Endometrial microvascular endothelial cells (primary cell): ENCODE measurements around the gene PRRG2. TPM values are rescaled to one million over a fixed set of nuclear protein-coding genes. Genes with fewer than 3 reads are reported as not detected.

Source experiments
- in situ Hi-C: cut with HindIII; loops from 2 replicates; pipeline ENCODE4 v1.10.0; 2017; ENCODE audit warnings: low sequenced_read_pairs, low pct_unique_long_range_greater_than_20kb; ENCODE audit errors: inconsistent ontology term
- total RNA-seq: library from RNA; depleted of rRNA; stranded (reverse); fragments of >200 nt; gene quantifications from one replicate; pipeline ENCODE4 v1.2.3, GENCODE V29; 2015; ENCODE audit errors: inconsistent ontology term

The PRRG2 gene
- total RNA-seq, 1 donor from 2014 or later, result not detected

DNA sequence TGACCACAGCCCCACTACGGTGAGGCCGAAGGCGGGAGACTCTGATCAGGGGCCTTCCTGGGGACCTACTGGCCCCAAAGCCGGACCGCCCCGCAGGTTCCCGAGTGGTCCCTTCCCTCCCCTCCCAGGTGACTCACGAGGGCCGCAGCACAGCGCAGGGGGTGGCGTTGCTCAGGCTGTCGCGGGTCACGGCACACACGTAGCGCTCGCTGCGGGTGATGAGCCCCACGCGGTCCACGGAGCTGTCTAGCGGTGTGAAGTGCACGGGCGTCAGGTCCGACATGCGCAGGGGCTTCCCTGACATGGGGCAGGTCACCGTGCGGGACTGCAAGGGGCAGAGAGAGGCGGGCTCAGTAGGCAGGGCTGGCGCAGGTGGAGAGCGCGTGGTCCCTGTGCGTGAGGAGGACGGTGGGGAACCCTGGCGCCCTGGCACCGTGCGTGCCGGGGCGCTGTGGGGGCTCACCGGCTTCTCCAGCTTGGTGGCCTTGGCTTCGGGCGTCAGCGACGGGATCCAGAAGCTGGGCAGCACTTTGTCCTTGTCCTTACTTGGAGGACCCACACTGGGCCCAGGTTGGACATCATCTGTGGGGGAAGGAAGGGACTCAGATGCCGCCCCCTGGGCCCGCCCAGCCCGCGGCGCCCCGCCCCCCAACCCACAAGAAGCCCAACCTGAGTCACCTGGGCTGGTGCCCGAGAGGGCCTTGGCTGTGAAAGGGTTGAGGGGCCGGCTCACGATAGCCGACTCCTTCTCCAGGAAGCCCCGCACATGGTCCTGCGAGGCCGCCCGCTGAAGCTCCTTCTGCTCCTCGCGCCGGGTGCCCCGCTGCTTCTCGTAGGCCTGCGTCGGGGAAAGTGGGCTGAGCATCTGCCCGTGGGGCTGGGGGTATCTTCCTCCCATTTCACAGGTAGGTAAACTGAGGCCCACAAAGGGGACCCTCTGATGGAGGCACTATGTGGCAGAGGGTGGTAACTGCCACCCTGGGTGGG lies 24.4 kb upstream of the PRRG2 start:
- in situ Hi-C loops, result no loop called here

DNA sequence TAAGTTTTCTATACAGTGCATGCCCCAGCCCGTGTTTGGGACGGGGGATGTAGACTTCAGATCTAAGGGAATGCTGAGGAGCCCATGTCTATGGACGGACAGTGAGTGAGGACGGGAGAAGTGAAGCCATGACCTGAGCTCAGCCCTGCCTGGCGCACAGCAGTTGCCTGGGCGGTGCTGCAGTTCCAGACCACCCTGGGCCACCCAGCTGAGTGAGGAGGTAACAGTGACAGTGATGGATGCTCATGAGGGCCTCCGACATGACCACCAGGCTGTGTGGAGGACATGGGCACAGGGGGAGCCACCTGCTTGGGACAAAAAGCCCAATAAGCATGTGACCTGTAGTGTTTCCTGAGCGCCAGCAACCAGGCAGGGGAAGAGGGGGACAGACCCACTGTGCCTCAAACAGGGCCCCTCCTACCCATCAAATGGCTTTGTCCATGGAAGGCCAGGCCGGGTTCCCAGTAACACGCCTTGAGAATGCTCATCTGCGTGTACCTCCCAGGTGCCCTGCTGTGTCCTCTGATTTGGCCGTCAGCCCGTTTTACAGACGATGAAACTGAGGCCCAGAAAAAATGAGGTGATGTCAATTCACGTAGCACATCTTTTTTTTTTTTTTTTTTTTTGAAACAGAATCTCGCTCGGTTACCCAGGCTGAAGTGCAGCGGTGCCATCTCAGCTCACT lies 23.3 kb upstream of the PRRG2 start:
- in situ Hi-C loops, result no loop called here

DNA sequence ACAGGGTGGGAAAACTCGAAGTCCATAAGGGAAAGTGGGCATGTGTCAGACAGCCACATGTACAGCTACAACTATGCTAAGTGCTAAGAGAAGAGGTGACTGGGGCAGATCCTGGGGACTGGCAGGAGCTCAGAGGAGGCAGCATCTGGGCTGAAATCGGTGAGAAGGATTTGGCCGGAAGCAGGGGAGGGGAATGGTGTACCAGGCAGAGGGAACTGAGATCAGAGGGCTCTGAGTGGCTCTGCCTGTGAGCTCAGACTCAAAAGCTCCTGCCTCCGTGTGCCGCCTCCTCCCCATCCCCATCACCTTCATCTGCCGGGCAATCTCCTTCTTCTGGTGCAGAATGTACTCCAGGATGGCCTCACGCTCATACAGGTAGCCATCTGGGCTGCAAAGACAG lies 22.5 kb upstream of the PRRG2 start:
- in situ Hi-C loops, result no loop called here

DNA sequence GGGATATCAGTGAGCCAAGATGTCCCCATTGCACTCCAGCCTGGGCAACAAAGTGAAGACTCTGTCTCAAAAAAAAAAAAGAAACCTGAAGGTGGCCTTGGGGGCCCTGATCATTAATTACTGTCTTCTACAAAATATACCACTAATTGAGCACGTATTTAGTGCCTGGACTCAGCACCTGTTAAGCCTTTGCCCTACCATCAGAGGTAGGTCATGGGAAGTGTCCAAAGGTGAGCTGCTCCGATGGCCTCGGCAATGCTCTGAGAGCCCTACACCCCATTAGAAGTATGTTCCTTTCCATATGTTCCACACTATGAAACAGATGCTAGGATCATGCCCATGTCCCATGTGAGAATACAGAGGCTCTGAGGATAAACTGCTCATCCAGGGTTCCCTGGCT lies 21.7 kb upstream of the PRRG2 start:
- in situ Hi-C loops, result no loop called here

DNA sequence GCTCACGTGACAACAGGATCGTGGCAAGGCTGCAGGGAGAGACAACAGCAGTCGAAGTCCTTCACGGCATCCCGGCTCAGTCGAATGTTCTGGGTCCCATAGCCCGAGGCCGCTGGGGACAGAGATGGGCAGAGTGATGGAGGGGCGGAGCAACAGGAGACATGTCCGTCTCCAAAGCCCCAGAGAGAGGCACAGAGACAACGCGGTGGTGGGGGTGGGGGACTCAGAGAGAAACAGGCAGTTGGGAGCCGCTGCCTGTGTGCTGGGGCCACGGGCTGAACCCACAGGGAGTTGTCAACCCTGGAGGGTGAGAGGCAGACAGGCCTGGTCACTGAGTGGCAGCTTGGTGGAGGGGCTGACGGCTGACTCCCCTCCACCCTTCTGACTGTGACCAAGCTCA lies 21.2 kb upstream of the PRRG2 start:
- in situ Hi-C loops, result no loop called here

DNA sequence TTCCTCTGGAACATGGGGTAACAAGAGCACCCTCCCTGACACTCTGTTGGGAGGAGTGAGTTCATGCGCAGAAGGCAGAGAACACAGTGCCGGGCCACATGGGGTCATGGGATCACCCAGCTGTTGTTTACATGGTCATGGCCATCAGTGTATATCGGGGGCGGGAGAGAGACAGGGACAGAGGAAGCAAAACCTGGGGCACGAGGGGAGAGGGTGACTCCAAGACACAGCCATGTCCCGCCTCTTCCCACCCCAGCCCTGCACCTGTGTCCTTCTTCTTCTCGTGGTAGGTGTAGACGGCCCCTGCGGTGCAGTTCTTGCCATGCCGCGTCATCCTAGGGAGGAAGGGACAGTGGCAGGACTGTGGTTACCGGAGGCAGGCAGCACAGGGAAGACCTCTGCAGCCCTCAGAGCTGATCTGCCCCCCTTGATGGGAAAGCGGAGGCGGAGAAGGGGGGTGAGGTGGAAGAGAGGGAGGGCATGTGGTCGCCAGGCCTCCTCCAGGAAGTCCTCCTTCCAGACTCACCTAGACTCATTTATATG lies 20.7 kb upstream of the PRRG2 start:
- in situ Hi-C loops, result no loop called here

DNA sequence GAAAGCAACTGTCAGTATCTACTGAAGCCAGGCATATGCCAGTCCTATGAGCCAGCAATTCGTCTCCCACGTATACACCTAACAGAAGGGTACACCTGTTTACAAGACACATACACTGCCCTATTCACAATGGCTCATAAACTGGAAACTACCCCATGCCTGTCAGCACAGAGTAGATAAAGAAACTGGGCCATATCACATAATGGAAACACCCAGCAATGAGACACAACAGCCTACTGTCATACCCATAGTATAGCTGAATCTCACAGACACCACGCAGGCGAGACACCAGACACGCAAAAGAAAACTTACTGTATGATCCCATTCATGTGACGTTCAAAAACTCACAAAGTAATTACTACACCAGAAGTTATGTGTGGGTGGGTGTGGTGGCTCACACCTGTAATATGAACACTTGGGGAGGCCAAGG lies 16.5 kb upstream of the PRRG2 start:
- in situ Hi-C loops, result no loop called here

DNA sequence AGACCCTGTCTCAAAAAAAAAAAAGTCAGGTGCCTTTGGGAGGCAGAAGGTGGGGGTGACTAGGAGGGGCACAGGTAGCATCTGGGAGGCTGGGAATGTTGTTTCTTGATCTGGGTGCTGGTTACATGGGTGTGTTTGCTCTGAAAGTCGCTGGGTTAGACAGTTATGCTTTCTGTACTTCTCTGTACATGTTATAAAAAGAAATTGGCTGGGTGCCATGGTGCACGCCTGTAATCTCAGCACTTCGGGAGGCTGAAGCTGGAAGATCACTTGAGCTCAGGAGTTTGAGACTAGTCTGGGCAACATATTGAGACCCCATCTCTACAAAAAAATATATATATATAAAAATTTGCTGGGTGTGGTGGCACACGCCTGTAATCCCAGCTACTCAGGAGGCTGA lies 15.9 kb upstream of the PRRG2 start:
- in situ Hi-C loops, result no loop called here

DNA sequence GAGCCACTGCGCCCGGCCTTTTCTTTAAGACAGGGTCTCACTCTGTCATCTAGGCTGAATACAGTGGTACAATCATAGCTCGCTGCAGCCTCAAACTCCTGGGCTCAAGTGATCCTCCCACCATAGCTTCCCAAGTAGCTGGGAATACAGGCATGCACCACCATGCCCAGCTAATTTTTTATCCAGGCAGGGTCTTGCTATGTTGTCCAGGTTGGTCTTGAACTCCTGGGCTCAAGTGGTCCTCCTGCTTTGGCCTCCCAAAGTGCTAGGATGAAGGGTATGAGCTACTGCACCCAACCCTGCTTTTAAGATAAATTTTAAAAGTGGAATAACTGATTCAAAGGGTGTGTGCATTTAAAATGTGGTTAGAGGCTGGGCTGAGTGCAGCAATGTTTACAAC lies 14.8 kb upstream of the PRRG2 start:
- in situ Hi-C loops, result no loop called here

DNA sequence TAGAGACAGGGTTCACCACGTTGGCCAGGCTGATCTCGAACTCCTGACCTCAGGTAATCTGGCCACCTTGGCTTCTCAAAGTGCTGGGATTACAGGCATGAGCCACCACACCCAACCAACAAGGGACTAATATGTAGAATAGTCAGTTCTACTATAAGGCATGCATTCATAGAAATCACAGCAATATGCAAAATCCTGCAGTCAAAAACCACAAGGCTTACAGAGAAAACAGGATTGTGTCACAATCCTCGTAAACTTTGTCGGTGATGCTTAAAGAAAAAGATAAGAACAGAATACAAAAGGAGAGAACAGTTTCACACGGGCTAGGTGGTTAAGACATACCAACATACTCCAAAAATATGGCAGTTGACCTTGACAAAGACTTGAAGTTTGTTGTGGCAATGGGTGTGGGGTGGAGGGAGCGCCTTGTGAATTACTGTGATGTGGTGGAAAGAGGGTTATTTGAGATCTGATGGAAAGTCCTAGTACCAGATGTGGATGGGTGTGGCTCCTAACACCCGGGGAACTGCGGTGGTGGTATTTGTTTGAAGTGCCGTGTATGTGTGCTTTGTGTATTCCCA lies 13.2 kb upstream of the PRRG2 start:
- in situ Hi-C loops, result no loop called here

DNA sequence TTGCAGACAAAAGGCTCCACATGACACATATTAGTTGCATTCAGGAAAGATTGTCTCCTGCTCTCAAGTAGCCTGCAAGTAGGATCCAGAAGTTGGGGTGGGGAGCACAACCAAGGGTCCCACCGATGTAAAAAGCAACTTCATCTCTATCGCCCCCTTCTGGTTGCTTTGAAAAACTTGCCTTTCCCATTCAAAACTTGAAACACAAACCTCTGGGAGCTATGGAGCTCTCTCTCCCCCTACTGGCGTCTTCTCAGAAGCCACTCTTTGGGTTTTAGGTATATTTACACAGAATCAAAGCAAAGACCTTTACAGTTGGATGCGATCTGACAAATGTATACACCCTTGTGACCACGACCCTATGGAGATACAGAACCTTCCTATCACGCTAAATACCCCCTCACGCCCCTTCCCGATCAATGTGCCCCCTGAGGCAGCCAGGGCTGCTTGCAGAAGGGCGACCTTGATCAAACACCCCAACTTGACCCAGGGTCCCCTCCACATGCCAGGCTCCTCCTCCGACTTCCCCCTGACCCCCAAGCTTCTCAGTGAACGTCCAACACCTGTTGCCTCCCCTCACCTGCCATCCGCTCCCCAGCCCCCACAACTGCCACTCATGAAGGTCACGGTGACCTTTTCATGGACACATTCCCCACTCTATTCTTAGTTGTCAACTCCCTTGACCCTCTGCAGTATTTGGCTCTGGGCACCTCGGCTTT lies 10.8 kb upstream of the PRRG2 start:
- in situ Hi-C loops, result no loop called here

DNA sequence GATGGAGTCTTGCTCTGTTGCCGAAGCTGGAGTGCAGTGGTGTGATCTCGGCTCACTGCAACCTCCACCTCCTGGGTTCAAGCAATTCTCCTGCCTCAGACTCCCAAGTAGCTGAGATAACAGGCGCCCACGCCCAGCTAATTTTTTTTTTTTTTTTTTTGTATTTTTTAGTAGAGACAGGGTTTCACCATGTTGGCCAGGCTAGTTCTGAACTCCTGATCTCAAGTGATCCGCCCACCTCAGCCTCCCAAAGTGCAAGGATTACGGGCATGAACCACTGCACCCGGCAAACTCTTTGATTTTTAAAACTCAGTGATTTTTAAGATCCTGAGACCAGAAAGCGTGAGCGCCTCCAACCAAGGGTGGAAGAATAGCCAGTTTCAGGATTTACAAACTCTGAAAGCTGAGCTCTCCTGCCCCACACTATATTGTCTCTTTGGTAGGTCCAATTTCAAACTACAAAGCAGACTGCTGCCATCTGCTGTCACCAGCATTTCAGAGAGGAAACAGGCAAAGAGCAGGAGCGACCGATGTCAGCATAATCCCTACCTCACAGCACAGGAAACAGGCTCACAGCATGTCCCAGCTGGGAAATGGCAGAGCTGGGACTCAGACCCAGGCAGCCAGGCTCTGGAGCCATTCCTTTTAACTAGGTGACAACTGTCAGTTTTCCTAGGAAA lies 10.0 kb upstream of the PRRG2 start:
- in situ Hi-C loops, result no loop called here

DNA sequence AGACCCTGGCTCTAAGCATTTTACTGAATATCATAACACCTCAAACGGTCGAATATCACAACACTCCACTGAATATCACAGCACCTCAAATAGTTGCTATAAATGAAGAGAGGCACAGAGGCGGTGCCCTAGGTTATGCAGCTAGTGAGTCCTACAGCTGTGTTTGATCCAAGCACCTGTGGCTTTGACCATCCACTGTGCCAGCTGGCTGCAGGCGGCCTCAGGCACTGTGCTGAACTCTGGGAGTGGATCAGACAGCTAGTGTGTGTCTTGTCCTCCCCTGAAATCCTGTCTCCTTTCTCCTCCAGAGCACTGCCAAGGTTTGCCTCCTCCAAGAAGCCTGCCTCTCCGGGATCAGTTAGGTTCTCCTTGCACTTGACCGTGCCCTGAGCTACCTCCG lies 8.1 kb upstream of the PRRG2 start:
- in situ Hi-C loops, result no loop called here

DNA sequence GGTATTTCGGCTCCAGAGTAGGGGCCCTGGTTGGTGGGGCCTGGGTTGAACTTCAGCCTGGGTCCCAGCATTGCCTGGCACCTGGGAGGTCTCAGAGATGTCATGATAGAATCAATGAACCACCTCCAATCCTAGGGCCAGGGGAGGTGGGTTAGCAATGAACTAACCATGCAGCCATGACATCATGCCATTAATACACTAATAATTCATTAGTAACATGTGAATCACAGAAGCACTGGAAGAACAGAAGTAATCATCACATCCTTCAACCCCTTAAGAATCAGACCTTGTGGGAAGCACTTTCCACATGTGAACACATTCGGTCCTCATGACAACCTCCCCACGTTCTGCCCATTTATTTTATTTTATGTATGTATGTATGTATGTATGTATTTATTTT lies 7.7 kb upstream of the PRRG2 start:
- in situ Hi-C loops, result no loop called here

DNA sequence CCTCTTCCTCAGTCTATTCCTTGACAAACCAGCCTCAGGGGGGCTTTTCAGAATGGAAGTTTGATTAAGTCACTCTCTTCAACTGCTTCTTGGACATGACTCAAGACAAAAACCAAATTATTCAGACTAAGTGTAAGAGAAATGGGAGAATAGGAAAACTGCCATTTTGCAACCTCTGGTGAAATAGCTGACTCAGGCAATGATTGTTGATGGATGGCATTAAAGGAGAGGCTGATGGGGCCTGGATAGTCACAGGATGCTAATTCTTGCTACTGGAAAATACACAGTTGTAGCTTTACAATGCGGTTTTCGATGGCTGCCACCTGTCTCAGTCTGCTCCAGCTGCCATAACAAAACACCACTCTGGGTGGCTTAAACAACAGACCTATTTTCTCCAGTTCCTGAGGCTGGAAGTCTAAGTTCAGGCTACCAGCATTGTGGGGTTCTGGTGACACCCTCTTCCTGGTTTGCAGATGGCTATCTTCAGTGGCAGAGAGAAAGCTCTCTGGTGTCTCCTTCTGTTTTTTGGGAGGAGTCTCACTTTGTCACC lies 6.8 kb upstream of the PRRG2 start:
- in situ Hi-C loops, result no loop called here

DNA sequence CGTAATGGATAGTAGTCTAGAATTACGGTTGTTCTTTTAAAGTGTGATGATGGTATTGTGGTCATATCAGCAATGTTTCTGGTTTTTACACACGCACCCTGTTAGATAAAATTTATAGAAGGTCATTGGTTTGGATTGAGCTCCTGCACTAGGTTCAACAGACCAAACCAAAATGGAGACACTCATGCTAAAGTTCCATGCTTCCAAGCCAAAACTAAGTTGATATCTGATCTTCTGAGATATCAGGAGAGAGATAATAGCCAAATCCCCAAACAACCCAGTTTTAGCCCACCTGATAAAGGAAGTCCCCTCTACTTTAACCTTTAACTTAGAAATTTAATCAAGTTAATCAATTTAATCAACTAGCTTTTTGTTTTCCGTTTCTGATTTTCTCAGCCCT lies 1.9 kb upstream of the PRRG2 start:
- in situ Hi-C loops, result no loop called here

DNA sequence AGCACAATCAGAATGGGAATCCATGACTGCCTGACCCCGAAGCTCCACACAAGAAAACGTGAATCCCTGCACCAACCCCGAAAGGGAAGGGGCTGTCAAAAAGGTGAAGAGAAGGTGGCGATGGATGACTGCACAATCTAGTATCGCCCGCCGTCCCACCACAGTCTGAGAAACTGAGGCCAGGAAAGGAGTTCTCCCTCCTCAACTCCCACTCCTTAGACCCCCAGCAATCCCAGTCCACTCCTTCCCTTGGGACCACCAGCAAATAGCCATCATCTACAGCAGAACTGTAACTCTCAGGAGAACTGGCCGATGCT lies 1.2 kb upstream of the PRRG2 start:
- in situ Hi-C loops, result no loop called here

DNA sequence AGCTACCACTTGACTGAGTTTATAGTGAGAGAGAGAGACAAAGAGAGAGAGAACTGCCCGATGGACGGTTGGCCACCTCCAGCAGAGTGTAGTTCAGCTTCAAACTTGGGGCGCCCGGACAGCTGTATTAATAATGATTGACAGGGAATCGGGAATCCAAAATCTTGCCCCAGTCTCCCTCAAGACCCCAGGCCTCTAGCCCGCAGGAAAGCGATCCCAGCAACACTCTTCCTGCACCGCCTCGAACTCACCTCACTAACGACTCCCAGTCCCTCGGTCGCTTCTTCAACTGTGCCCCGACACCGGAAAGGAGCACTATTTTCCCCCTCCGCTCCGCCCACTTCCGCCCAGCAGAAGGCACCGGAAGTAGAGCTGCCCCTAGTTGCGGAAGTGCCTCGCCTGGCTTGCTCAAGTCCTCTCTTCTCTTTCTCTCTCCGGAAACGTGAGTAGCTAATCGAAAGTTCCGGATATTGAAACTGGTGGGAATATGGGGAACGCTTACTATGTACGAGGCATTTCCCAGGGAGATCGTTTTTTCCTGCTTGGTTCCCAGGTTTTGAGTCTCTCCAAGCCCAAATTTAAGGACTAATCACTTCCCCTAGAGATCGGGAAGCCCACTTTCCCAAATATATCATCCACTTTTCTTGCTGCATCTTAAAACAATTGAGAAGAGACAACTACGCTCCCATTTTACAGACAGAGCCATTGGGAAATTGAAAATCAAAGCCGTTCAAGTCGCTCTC lies 681 bp upstream of the PRRG2 start, which contains the start of gene NOSIP:
TSS of gene NOSIP (minus strand) at position 293 of the 743 bp plus-strand sequence. CDS start 19,865 bp downstream, outside the sequence.
- in situ Hi-C loops, result no loop called here
